HG03139 (cell line): ENCODE results near the gene PBX4.
"Not testable (repeated sequence)": the region's sequence is repeated elsewhere in the genome, so short reads cannot be mapped to it uniquely, and the experiment has no call there.

Experiments used
- ATAC-seq: cut with Tn5 transposase; IDR thresholded peaks from one replicate; pipeline ENCODE4 v1.9.1; 2021; ENCODE audit not compliant: unreplicated experiment

PBX4 gene

DNA sequence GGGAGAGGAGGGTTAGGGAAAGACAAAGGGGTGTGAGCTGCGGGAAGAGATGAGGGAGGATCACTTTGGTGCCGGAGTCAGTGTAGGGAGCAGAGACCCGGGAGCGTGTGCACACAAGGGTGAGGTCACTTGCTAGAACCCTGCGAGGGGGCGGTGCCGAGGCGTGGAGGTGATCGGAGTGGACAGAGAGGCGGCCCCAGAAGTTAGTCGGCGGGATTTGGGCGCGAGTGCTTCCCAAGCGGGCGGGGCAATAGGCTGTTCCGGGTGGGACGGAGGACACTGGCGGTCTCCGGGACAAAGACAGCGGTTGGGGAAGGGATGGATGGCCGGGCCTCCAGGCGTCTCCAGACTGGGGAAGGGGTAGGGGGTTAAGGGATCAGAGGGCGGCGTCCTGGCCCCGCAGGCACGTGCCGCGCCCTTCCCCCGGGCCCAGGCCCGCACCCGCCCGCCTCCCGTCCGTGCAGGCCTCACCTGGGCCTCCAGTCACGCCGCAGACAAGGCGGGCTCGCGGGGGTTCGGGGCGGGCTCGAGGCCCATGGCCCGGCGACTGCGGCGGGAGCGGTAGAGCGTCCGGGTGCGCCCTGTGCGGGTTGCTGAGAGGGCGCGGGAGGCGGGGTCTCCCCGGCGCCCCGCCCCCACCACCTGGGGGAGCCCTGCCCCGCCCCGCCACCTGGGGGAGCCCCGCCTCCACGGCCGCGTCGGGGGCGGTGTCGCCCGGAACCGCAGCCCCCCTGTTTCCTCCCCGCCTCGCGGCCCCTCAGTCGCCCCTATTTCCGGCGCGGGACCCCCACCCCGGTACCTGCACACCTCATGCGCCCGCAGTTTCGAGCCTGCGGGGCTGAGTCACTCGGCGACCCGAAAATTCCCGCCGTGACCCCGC lies 9.4 kb upstream of the PBX4 start, which contains the start of gene LPAR2:
TSS of gene LPAR2 (minus strand) at position 600 of the 880 bp plus-strand sequence. CDS start 945 bp downstream, outside the sequence.
- ATAC-seq: peak; percentile 57

DNA sequence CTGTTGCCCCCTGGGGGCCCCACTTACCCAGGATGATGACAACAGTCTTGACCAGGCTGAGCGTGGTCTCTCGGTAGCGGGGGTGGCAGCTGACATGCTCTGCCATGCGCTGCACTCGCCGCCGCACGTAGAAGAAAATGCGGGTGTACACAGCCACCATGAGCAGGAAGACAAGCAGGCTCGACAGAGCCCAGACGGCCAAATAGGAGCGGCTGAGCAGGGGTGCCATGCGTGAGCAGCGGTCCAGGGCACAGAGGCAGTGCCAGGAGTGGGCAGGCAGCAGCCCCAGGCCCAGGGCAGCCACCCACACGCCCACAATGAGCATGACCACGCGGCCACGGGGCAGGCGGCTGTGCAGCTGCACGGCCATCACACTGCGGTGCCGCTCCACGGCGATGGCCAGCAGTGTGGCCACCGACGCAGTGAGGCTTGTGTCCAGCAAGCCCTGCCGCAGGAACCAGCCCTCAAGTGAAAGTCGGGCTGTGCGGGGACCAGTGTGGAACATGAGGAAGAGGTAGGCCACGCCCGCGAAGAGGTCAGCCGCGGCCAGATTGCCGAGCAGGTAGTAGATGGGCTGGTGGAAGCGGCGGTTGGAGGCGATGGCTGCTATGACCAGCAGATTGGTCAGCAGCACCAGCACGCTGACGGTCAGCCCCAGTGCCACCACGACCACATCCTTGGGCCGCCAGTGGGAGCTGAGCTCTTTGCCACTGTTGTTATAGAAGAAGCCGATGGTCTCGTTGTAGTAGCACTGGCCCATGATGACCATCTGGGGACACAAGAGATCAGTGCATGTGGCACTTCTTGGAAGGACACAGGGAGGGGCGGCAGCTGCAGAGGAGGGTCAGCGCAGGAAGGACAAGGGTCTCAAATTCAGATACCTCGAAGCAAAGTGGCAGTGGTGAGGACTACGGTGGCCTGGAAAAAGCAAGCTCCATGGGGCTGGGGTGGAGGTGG lies 8.3 kb upstream of the PBX4 start:
- ATAC-seq: no peak

DNA sequence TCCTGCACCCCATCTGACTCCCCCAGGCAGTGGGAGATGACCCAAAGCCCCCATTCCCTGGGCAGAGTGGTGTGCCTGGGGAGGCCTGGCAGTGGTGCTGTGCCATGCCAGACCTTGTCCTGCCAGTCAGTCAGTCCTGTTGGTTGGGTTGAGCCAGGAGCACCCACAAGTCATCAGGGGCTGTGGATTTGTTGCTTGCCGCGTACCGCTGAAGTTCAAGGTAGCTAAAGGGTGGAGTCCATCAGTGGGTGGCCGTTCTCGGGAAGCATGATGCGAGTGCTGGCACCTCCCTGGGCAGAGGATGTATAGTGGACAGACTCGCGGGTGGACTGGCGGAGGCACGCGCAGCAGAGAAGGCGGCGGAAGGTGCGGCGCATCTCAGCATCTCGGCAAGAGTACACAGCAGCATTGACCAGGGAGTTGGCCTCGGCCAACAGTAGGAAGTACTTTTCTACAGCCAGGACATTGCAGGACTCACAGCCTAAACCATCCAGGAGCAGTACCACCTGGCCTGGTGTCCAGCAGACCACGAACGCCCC lies 5.6 kb upstream of the PBX4 start:
- ATAC-seq: no peak

DNA sequence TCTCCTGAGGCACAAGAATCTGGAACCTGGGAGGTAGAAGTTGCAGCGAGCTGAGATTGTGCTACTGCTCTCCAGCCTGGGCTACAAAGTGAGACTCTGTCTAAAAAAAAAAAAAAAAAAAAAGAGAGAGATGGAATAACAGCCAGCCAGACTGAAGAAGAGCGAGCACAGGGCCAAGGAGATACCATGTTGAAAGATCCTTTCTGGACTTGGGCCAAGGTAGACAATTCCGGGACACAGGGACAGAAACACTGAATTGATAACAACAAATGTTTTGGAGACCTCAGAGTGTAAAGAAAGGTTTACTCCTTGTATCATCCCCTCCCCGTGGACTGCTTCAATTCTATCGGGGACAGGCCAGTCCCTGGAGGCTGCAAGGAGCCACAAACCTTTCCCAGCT lies 4.9 kb upstream of the PBX4 start:
- no peak for ATAC-seq

DNA sequence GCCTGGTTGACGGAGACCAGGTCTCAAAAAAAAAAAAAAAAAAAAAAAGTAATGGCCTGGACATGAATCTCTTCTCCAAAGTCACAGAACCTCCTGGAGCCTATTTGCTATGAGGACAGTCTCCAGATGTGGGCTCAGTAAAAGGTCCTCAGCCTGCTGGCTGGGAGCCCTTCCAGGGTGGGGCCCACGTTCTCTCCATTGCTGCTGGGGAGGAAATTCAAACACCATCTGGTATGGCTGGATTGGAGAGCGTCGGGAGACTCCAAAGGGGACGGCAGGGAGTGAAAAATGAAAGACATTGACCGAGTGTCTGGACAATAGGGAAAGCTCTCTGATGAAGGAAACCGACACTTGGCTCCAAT lies 1.3 kb upstream of the PBX4 start:
- no peak for ATAC-seq

DNA sequence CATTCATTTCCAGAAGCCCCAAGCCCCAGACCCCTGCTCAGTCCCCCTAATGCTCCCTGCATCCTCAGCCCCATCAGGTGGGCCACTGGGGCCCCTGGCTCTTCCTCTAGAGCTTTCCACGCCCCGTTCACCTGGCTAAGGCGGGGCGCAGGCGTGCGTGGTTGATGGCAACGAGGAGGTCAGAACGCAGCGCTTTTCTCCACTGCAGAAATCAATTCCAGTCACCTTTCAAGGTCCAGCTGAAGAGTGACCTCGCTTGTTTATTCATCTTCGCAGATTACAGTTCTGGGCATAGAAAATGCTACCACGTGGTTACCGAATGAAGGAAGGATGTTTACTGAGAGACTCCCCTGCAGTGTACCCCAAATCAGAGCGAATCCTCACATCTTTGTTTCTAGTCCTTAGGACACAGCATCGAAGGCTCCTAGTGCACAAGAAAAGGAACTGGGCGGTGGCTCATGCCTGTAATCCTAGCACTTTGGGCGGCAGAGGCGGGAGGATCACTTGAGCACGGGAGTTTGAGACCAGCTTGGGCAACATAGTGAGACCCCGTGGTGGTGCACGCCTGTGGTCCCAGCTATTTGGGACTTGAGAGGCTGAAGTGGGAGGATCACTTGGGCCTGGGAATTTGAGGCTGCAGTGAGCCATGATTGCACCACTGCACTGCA lies 828 bp upstream of the PBX4 start:
- no peak for ATAC-seq

DNA sequence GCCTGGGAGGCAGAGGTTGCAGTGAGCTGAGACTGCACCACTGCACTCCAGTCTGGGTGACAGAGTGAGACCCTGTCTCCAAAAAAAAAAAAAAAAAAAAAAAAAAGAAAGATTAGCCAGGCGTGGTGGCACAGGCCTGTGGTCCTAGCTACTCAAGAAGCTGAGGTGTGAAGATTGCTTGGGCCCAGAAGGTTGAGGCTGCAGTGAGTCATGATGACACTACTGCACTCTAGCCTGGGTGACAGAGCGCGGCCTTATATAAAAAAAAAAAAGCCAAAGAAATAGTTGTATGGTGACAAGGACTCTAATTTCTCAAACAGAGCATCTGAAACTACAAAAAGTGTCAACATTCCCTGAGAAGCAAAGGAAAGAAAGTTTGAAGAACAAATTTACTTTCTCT lies 3.4 kb downstream of the PBX4 start:
- no peak for ATAC-seq

DNA sequence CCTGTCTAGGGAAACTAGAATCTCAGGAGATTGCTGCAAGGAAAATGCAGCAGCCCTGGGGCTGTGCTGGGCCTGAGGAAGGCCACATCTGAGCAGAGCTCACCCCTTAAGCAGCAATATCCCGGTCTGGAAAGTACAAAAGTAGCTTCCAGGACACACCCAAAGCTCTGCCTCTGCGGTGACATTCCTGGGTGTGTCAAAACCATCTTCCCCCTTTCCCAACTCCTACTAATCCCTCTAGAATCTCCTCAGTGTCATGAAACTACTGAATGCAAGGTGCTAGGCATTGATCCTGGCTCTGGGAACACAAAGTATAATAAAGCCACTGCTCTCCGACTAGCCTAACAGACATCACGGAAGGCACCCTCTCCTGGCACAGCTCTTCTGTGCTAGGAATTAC lies 5.0 kb downstream of the PBX4 start:
- ATAC-seq: no peak

DNA sequence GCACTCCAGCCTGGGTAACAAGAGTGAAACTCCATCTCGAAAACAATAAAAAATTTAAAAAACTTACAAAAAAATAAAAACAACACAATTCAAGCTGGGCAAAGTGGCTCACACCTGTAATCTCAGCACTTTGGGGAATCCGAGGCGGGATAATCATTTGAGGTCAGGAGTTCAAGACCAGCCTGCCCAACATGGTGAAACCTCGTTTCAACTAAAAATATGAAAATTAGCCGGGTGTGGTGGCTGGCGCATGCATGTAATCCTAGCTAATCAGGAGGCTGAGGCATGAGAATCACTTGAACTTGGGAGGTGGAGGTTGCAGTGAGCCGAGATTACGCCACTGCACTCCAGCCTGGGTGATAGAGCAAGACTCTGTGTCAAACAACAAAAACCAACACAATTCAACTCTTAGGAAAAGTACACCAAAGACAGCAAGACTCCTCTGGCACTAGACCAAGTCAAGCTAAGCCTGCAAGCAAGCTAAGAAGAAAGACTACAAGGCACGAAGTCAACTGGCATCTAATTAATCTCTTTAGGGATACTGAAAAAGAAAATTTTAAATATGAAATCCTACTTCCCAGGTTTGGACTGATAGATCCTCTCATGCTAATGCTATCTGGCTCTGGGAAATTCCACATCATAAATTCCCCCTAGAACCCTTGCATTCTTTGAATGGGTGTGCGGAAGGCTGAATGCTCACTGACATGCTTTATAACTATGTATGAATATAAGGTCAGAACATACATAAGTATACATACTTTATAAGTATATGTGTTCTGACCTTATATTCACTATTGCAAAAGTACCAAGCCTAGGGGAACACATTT lies 7.9 kb downstream of the PBX4 start:
- ATAC-seq: no peak

DNA sequence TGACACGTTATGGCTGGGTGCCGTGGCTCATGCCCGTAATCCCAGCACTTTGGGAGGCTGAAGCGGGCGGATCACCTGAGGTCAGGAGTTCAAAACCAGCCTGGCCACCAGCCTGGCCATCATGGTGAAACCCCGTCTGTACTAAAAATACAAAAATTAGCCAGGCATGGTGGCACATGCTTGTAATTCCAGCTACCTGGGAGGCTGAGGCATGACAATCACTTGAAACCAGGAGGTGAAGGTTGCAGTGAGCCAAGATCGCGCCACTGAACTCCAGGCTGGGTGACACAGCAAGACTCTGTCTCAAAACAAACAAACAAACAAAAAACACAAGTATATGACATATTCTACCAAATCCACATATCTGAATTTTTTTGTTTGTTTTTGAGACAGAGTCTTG lies 11.8 kb downstream of the PBX4 start:
- not testable (repeated sequence) for ATAC-seq

DNA sequence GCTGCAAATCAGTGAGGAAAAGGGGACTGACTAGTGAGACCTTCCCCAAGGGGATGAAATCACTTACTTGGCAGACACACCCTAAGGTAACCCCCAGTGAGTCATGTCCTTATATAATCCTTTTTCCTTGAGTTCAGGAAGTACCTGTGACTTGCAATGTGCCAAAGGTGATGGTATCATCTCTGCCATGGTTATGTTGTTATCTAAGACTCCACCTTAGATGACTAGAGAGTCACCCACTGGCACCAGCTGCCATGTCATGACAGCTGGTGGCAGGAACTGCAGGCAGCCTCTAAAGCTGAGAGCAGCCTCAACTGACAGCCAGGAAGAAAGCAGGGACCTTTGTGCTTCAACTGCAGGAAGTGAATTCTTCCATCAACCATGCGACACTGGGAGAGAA lies 12.5 kb downstream of the PBX4 start:
- ATAC-seq: no peak

DNA sequence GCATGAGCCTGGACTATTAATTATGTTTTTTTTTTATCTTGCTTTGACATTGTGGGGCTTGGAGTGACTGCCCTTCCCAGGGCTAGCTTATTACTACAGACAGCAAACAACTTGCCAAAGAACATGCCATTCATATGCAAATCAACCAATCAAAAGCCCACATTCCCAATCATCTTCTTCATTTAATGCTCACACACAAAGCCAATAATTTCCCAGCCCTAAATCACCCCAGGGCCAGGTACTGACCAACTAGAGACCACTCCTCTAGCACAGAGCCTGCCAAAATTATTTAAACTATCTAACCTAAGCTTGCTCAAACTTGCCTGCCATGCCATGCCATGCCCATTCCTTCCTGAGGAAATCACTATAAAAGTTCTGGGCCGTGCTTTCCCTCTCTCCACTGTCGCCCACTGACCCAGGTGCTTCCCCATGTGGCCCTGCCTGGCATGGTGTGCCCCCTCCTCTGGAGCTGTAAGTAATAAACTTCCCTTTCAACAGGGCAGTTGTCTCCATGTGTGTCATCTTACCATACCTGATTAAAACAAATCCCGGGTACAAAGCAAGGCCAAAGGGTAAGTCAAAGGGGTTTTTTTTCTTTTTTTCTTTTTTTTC lies 15.7 kb downstream of the PBX4 start:
- ATAC-seq: no peak

DNA sequence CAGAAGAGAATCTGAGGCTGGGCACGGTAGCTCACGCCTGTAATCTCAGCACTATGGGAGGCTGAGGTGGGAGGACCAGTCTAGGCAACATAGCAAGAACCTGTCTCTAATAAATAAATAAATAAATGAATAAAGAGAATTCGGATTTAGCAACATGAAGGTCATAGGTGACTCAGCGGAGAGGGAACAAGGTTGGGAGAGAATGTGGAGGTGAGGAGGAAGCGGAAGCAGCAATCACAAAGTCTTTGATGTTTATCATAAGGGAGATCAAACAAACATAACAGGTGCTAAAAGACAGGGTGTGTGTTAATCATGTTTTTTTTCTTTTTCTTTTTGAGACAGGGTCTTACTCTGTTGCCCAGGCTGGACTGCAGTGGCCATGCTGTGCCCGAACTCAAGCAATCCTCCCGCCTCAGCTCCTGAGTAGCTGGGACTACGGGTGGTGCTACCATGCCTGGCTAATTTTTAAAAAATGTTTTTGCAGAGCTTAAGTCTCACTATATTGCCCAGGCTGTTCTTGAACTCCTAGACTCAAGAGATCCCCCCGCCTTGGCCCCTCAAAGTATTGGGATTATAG lies 16.3 kb downstream of the PBX4 start:
- ATAC-seq: no peak

DNA sequence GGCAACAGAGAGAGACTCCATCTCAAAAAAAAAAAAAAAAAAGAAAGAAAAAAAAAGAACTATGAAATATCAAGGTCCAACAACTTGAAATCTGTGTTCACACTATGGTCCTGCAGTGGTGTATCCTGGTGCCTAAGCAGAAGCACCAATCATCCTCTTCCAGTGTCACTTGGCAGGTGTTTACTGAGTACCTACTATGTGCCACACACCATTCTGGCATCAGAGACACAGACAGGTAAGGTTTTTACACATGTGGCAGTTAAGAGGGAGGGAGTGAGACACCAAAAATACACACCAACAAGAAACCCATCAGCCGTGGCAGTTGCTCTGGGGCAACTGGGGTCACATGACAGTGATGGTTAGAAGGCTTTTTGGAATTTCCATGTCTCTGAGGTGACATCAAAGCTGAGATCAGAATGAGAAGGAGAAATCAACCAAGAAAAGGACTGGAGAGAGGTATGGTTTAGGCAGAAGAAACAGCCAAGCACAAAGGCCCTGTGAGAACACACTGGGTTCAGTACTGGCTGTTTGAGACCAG lies 17.6 kb downstream of the PBX4 start:
- no peak for ATAC-seq

DNA sequence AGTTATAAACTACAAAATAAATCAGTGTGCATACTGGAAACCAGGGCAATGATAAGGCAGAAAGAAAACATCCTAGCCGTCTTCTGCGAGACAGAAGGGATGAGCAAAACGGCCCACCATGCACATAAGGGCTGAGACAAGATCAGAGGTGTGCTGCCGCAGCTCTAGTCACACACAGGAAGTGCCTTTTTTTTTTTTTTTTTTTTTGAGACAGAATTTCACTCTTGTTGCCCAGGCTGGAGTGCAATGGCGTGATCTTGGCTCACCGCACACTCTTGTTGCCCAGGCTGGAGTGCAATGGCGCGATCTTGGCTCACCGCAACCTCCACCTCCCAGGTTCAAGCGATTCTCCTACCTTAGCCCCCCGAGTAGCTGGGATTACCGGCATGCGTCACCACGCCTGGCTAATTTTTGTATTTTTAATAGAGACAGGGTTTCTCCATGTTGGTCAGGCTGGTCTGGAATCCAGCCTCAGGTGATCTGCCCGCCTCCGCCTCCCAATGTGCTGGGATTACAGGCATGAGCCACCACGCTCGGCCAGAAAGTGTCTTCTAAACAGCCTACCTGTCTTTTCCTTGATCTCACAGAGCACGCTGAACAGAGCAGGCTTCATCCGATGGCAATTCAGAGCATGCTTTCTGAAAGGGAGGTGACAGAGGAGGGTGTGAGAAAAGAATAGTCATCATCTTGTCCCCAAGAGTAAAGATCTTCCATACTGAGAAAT lies 19.6 kb downstream of the PBX4 start:
- ATAC-seq: not testable (repeated sequence)

DNA sequence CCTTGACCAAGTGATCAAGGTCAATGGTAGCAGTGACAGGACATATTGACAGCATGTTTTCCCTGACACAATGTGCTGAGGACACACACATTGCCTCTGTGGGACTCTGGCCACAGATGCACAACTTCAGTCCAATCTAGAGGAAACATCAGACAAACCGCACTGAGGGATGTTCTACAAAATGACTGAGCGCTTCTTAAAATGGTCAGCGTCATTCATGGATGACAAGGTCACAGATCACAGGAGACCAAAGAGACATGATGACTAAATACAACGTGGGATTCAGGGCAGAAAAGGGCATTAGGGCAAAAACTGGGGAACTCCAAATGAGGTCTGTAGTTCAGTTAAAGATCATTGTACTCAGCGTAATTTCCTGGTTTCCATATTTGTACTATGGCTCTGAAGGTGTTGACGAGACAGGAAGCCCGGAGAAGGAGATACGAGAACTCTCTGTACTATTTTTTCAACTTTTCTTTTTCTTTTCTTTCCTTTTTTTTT lies 20.6 kb downstream of the PBX4 start:
- ATAC-seq: peak; percentile 46

DNA sequence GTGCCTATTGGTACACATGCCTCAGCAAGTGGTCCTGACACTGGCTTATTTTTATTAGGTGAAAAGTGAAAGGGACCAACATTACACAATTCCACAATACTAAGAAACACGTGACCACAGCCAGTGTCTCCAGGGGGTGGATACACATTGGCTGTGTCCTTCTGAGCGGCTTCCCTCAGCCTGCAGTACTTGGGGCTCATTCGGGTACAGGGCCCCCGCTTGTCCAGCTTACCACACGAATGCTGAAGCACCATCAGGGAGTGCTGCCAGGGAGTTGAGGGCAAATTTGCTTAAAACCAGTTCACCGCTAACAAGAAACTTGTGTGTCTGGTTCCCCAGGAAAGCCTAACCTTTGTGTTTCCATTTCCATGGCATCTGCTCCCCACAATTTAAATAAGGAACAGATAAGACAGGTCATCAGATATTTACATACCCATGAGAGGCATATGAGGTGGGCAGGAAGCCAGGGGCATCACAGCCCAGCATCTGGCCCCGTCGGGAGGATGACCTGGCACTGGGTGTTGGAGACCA lies 23.3 kb downstream of the PBX4 start:
- ATAC-seq: no peak

DNA sequence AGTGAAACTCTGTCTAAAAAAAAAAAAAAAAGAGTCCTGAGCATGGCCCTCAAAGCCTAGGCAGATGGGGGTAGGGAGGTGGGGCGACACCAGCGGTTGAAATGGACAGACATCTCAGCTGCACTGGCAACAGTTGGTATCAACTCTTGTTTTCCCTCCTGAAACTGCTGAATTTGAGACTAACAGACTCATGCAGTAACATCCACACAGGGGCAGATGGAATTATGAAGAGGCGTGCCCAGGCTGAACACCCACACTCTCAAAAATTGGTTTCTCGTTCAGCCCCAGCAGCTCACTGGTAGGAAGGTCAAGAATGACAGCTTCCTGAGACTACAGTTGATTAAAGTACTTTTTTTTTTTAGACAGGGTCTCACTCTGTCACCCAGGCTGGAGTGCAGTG lies 24.1 kb downstream of the PBX4 start:
- no peak for ATAC-seq
